Inflammatory macrophage treated with lipopolysaccharide for 1 hour (primary cell): Measurements from ENCODE around the gene HIF1AN.
A peak's percentile ranks its signal among the peaks of the same experiment; 100 is the strongest.

Experiments
- DNase-seq, 2 donors: peaks; one replicate each; pipeline ENCODE4 v3.0.0-alpha.2; 2020 to 2022

HIF1AN gene

GRCh38 chr10:100535715-100536353 lies at the start of gene HIF1AN:
HIF1AN (plus strand) TSS chr10:100535943; CDS start chr10:100535959, 16 bp downstream.
- DNase-seq, result peak; percentile 94 to 98

- no peak for DNase-seq
Measured at GRCh38 chr10:100487529-100487928, 48.2 kb upstream of the HIF1AN start.

GRCh38 chr10:100489396-100489795 lies 46.3 kb upstream of the HIF1AN start:
- DNase-seq, result peak; percentile 42 to 65

- DNase-seq, result no peak
Measured at GRCh38 chr10:100490531-100490930, 45.2 kb upstream of the HIF1AN start.

- no peak for DNase-seq
Measured at GRCh38 chr10:100496567-100496966, 39.2 kb upstream of the HIF1AN start.

GRCh38 chr10:100498059-100498458 lies 37.7 kb upstream of the HIF1AN start:
- DNase-seq, result no peak

- no peak for DNase-seq
Measured at GRCh38 chr10:100501423-100501822, 34.3 kb upstream of the HIF1AN start.

GRCh38 chr10:100502926-100503494 lies 32.7 kb upstream of the HIF1AN start:
- DNase-seq, result no peak

- no peak for DNase-seq
Measured at GRCh38 chr10:100504096-100504495, 31.6 kb upstream of the HIF1AN start.

GRCh38 chr10:100505164-100505563 lies 30.6 kb upstream of the HIF1AN start:
- DNase-seq, result no peak

- no peak for DNase-seq
Measured at GRCh38 chr10:100506596-100507356, 29.0 kb upstream of the HIF1AN start.

- no peak for DNase-seq
Measured at GRCh38 chr10:100507357-100507732, 28.4 kb upstream of the HIF1AN start.

GRCh38 chr10:100508266-100508665 lies 27.5 kb upstream of the HIF1AN start:
- no peak for DNase-seq

GRCh38 chr10:100508691-100509150 lies 27.0 kb upstream of the HIF1AN start:
- peak; percentile 40 to 74 for DNase-seq

GRCh38 chr10:100509241-100509840 lies 26.4 kb upstream of the HIF1AN start:
- DNase-seq, result no peak

- DNase-seq, result no peak
Measured at GRCh38 chr10:100510533-100511308, 25.0 kb upstream of the HIF1AN start.

GRCh38 chr10:100515612-100516011 lies 20.1 kb upstream of the HIF1AN start:
- DNase-seq, result no peak

GRCh38 chr10:100516847-100517246 lies 18.9 kb upstream of the HIF1AN start:
- DNase-seq, result no peak

GRCh38 chr10:100518761-100519241 lies 16.9 kb upstream of the HIF1AN start:
- DNase-seq, result peak; percentile 30 to 88

- DNase-seq, result no peak
Measured at GRCh38 chr10:100519311-100520051, 16.3 kb upstream of the HIF1AN start, which contains the start of gene SEC31B. SEC31B (minus strand) TSS chr10:100519861; CDS start chr10:100516952, 2,909 bp downstream.

GRCh38 chr10:100520811-100521210 lies 14.9 kb upstream of the HIF1AN start:
- DNase-seq, result no peak
